HG02852 (cell line): ENCODE data around the gene CPXM1.
"Not testable (repeated sequence)": the region's sequence is repeated elsewhere in the genome, so short reads cannot be mapped to it uniquely, and the experiment has no call there.

Source experiments
- ATAC-seq: cut with Tn5 transposase; IDR thresholded peaks from one replicate; pipeline ENCODE4 v1.9.1; 2021; ENCODE audit warnings: mild to moderate bottlenecking, moderate library complexity; ENCODE audit not compliant: unreplicated experiment

The CPXM1 gene

GRCh38 chr20:2822073-2822472 lies 21.6 kb upstream of the CPXM1 start:
- no peak for ATAC-seq

DNA sequence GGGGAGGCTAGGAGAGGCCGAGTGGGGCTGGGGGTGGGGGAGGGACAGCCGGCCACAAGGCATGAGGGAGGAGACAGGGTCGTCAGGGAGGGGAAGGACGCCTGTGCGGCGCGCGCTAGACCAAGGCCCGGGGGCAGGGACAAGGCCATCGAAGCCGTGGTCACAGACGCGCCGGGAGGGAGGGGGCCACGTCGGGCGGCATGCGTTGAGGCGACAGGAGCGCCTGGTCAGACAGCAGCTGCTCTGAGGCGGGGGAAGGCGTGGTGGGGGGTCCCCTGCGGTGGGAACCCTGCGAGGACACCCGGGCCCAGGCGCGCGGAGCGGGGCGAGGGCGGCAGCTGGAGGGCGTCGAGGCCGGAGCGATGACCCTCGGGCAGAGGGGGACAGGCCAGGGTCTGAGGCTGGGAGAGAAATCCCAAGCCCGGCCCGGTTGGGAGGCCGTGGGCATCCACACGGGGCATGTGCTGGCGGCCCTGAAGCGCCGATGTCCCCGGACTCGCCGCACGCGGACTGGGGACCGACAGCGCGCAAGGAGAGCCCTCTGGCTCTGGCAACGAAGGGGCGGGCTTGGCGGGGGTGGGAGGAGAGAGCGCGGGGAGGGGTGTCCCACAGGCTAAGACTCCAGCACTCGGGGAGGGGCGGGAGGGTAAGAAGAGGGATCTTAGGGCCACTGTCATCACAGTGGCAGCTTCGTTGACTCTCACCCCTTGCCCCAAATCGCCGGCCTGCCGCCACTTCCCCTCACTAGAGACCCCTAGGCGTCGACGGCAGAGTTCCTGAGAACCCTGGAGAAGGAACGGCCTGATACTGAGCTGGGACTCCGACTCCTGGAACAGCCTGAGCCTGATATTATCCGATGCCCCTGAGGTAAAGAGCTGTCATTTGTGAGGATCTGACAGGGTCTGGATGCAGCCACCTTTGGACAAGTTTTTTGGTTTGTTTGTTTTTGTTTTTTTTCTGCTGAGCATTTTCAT lies 20.8 kb upstream of the CPXM1 start:
- no peak for ATAC-seq

DNA sequence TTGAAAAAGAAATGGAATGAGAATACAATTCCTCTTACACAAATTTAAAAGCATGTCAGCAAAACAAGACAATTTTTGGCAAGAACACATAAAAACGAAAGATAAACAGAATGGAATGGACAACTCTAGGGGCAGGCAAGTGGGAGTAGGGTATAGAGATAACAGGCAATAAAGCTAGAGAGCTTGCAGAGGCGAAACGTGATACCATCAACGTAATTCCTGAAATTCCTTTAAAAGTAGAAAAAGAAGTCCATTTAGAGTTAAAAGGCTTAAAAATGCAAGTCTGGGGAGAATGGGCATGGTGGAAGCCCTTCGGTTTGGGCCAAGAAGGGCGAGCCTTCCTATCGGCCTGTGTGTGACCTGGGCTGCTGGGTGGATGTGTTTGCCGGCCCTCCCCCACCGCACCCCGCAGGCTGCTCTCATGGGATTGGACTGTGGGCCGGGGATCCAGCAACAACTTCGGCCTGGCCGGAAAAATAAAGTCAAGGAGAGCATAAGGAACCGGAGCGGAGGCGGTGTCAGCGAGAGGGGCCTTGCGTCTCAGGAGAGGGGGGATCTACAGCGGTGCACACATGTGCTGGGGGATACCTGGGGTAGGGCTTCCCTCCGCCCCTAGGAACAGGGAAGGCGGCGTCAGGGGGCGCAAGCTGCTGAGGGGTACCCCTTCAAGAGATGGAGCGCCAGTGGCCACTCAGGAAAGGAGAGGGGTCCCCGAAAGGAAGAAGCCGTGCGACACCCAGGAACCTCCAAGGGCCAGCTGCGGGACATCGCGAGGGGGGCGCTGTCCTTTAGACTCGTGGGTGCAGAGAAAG lies 19.9 kb upstream of the CPXM1 start:
- ATAC-seq = no peak

GRCh38 chr20:2817891-2818595 lies 17.6 kb upstream of the CPXM1 start:
- ATAC-seq = no peak

GRCh38 chr20:2817341-2817726 lies 16.9 kb upstream of the CPXM1 start:
- no peak for ATAC-seq

DNA sequence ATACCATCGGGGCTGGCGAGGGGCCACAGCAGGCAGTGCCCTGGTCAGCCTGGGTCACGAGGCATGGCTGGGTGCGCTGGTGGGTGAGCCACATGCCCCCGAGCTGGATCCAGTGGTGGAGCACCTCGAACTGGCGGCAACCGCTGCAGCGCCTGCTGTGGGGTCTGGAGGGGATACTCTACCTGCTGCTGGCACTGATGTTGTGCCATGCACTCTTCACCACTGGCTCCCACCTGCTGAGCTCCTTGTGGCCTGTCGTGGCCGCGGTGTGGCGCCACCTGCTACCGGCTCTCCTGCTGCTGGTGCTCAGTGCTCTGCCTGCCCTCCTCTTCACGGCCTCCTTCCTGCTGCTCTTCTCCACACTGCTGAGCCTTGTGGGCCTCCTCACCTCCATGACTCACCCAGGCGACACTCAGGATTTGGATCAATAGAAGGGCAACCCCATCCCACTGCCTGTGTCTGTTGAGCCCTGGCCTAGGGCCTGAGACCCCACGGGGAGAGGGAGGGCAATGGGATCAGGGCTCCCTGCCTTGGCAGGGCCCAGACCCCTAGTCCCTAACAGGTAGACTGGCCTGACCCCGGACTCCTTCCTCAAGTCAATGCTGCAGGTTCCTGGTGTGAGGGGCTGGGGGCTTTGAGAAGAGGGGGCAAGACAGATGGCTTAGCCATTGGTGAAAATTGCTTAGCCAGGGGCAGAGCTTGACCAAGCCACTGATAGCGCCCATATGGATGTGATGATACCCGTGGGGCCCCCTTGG lies 16.3 kb upstream of the CPXM1 start:
- ATAC-seq = no peak

DNA sequence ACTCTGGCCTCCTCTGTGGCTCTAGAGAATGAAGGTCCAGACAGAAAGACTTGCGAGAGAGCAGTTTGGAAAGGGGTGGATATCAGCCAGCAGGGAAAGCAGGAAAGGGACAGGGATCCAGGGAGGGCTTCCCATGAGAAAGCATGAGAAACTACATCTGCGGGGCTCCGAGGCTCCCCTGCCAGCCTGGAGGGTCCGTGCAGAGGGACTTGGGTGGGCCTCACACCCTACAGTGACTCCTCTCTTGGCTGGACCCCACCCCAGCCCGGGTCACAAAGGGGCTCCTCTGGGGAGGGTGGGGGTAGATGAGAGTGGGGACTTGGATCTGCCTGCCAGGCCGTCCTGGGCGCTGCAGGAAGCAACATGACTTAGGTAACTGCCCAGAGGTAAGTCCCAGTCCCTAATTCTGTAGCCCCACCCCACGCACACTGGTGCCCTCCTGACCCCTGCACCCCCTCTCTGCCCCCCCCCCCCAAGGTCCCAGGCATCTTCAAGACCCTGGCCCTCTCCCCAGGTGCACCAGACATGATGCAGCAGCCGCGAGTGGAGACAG lies 15.7 kb upstream of the CPXM1 start, which contains the start of gene TMEM239:
TMEM239 (plus strand) TSS at position 335 of the 553 bp plus-strand sequence; CDS start at position 526, 191 bp downstream.
- no peak for ATAC-seq

DNA sequence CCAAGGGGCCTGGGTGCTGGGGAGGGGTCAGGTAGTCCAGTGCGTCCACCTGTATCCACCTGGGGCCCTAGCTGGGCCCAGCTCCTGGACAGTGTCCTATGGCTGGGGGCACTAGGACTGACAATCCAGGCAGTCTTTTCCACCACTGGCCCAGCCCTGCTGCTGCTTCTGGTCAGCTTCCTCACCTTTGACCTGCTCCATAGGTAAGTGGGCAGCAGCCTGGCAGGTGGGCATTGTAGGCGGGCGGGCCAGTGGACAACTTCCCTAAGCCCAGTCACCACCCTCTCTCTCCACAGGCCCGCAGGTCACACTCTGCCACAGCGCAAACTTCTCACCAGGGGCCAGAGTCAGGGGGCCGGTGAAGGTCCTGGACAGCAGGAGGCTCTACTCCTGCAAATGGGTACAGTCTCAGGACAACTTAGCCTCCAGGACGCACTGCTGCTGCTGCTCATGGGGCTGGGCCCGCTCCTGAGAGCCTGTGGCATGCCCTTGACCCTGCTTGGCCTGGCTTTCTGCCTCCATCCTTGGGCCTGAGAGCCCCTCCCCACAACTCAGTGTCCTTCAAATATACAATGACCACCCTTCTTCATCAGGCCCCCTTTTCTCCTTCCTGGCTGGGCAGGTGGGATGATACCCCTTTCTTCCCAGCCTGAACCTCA lies 14.9 kb upstream of the CPXM1 start:
- no peak for ATAC-seq

DNA sequence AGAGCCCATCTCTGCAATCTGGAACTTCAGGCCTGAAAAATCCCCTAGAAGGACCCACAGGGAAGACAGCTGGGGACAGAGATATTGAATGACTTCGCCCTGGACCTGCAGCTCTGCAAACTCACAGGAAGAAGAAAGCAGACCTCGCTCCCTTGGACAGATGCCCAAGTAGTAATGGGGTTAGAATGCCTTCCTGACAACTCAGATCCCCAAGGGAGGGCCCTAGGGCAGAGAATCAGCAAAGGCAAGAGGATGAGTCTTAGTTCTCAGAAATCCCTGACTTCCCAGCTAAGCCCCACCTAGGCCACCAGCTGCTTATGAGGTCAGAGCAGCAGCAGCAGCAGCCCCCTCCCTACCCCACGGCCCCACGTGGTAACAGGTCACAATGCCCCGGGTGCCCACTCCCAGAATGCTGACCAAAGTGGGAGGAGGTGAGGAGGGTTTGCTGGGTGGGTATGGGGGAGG lies 14.2 kb upstream of the CPXM1 start, which contains the start of gene C20orf141:
C20orf141 (plus strand) TSS at position 401 of the 465 bp plus-strand sequence. CDS start 198 bp downstream, outside the sequence.
- ATAC-seq = no peak

- no peak for ATAC-seq
These were observed 13.6 kb upstream of the CPXM1 start for GRCh38 chr20:2814076-2814475.

DNA sequence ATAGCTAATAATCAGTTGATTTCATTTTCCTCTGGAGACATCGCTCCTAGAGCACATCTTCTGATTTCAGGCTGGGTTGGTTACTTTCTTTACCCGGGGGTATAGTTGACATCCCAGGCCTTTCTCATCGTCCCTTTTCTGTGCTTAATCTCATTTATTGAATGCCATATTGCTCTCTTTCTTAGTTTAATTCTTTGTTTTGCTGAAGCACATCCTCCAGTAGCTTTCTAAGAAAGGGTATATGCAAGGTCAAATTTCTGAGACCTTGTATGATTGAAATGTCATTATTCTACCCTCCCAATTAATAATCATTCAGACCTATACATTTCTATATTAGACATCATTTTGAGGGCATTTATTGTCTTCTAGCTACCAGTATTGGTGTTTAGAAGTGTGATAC lies 11.8 kb upstream of the CPXM1 start:
- no peak for ATAC-seq

GRCh38 chr20:2809690-2810089 lies 9.3 kb upstream of the CPXM1 start:
- no peak for ATAC-seq

- not testable (repeated sequence) for ATAC-seq
These were observed 7.5 kb upstream of the CPXM1 start for GRCh38 chr20:2807929-2808328.

- ATAC-seq = no peak
These were observed 6.6 kb upstream of the CPXM1 start for GRCh38 chr20:2807019-2807418.

GRCh38 chr20:2806351-2806701 lies 5.9 kb upstream of the CPXM1 start:
- no peak for ATAC-seq

DNA sequence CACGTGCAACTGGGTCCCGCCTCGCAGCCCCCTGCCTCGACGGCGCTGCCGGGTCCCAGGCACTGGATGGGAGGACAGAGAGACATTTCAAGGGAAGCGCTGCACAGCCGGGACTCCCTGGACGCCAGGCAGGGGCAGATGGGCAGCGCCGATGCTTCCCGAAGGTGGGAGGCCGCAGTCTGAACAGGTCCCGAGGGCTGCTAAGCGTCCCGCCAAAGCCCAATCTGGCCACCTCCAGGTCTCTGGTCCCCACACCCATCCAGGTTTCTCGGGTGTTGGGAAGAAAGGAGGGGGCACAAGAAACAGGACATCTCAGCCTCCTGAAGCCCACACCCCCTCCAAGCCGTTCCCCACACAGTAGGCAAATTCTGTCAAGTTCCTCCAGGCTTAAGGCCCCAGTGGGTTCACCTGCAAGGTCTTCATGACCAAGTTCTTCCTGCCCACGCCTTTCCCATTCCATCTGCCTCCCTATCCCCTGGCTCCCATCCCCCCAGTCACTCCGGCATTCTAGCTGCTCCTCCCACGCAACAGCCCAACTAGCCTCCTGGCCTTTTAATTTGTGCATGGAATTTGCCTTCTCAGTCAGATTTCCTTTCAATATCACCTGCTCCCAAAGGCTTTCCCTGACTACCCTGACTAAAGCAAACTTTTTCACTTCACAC lies 5.4 kb upstream of the CPXM1 start:
- ATAC-seq = no peak

DNA sequence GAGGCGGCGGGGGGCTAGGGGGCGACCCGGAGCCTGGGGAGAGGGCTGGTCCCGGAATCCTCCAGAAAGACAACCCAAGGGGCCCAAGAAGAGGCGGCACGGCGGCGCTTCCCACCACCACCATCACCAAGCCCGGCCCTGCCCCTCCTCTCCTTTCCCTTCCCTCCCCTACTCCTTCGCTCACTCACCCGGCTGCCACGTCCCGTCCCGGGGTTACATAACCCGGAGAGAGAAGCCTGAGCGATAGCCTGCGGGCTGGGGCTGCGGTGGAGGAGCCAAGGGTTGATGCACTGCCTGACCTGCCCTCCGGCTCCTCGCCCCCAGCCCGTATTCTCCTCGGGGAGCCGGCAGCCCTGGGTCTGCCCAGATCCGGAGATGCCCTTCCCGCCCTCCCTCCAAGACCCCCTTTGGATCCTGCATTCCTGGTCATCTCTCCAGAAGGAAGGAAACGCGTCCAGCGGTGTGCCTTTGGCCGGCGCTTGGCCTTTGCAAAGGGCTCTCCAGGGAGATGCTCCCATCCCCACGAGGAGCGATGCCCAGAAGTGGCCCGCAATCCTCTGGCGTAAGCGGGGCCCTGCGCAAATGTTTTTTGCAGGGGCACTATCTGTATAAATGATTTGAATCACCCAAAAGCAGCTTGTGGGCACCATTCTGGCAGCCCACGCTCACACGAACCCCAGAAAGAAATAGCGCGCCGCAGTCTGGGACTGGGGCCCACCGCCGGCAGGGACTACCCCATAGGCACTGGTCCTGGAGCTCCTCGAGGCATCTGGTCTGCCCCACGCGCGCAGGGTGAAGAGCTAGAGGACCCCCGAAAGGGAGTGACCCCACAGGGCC lies 4.6 kb upstream of the CPXM1 start:
- ATAC-seq = no peak
